T-helper 2 cell treated with Interferon-gamma antibody and Interleukin-4, amounts not matched to agents 5 μg/mL and 100 μg/mL, for 36 hours (primary cell): Measurements from ENCODE around the gene SALL3.

Experiments
- DNase-seq: peaks from one replicate; pipeline ENCODE4 v3.0.0; 2021; ENCODE audit warnings: low spot score
- H3K27ac Mint-ChIP-seq: one replicate; pipeline ENCODE4 v1.8.0; 2021; ENCODE audit warnings: mild to moderate bottlenecking, mixed read lengths
- H3K27me3 Mint-ChIP-seq: one replicate; pipeline ENCODE4 v1.8.0; 2021; ENCODE audit warnings: low read depth, mixed read lengths
- H3K36me3 Mint-ChIP-seq: one replicate; pipeline ENCODE4 v1.8.0; 2021; ENCODE audit warnings: low read depth, mixed read lengths
- H3K4me1 Mint-ChIP-seq: one replicate; pipeline ENCODE4 v1.8.0; 2021; ENCODE audit warnings: low read depth, mixed read lengths
- H3K4me3 Mint-ChIP-seq: one replicate; pipeline ENCODE4 v1.8.0; 2022; ENCODE audit warnings: mild to moderate bottlenecking, moderate library complexity, mixed read lengths
- H3K9me3 Mint-ChIP-seq: one replicate; pipeline ENCODE4 v1.8.0; 2021; ENCODE audit warnings: mixed read lengths

SALL3 gene

GRCh38 chr18:78995740-78996395 is 16.2 kb downstream of the SALL3 start:
- Mint-ChIP-seq H3K9me3 (no peaks in the 10 kb centered on the region), H3K27me3 (peaks cover 5% of the 10 kb centered on the region), H3K27ac (no peak overlapping the region), H3K36me3 (no peaks in the 10 kb centered on the region), H3K4me3 (no peak overlapping the region), H3K4me1 (no peaks in the 10 kb centered on the region)
- DNase-seq = no peak

DNA sequence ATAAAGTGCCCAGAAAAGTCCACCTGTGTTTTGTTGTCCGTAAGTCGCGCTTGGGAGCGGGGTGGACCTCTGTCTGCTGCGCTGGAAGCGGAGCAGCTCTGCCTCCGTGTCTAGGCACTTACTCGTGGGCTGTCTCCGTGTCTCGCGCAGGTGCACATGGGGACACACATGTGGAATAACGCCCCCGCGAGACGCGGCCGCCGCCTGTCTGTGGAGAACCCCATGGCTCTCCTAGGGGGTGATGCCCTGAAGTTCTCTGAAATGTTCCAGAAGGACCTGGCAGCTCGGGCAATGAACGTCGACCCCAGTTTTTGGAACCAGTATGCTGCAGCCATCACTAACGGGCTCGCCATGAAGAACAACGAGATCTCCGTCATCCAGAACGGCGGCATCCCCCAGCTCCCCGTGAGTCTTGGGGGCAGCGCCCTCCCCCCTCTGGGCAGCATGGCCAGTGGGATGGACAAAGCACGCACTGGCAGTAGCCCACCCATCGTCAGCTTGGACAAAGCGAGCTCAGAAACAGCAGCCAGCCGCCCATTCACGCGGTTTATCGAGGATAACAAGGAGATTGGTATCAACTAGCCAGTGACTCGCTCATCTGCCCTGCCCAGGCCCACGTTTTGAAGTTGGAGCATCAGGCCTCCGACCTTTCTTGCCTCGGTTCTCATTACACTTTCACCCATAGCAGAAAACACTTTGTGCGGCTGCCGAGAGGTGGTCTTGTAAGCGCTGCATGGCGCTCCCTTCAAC is 17.3 kb downstream of the SALL3 start:
- no peaks in the 10 kb centered on the region for H3K4me1 Mint-ChIP-seq
- no peak for DNase-seq
- peaks cover 5% of the 10 kb centered on the region for H3K27me3 Mint-ChIP-seq
- no peaks in the 10 kb centered on the region for H3K9me3 Mint-ChIP-seq
- H3K4me3 Mint-ChIP-seq = no peak overlapping the region
- H3K27ac Mint-ChIP-seq = no peak overlapping the region
- H3K36me3 Mint-ChIP-seq = no peaks in the 10 kb centered on the region

DNA sequence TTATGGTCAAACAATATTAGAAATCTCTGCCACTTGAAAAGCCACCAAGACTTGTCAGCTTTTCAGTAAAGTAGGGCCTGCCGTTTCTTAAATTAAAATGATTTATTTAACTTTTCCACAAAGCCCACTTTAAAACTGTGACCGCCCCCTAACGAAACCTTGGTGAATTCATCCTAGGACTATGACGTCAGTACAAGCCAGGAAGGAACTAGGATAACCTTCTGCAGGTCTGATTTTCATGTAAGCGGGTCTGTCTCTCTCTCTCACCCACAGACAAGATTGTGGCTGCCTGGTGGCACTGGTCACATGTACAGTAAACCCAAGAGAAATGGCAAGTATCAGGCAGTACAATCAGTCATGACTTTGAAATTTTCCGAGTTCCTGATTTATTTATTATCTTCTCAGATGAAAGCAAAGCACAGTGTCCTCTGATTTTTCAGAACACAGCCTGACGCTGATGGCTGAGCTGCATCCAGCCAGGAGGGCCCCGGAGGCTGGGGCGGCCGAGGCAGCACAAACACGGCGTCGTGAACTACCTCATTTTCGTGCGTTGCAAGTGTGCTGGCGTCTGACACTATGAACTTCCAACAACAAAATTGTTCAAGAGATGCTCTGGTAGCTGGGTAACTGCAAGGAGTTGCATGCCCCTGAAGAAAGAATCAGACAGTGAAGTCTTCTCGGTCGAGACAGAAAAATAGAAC is 18.9 kb downstream of the SALL3 start:
- H3K4me1 Mint-ChIP-seq = no peaks in the 10 kb centered on the region
- no peak overlapping the region for H3K27ac Mint-ChIP-seq
- H3K9me3 Mint-ChIP-seq = no peaks in the 10 kb centered on the region
- no peak for DNase-seq
- no peak overlapping the region for H3K4me3 Mint-ChIP-seq
- H3K27me3 Mint-ChIP-seq = peaks cover 11% of the 10 kb centered on the region
- H3K36me3 Mint-ChIP-seq = no peaks in the 10 kb centered on the region

- Mint-ChIP-seq H3K27ac (no peak overlapping the region), H3K4me1 (no peaks in the 10 kb centered on the region), H3K9me3 (no peaks in the 10 kb centered on the region), H3K27me3 (peaks cover 11% of the 10 kb centered on the region), H3K4me3 (no peak overlapping the region), H3K36me3 (no peaks in the 10 kb centered on the region)
- no peak for DNase-seq
Measured at GRCh38 chr18:78999939-79000338, 20.3 kb downstream of the SALL3 start.

DNA sequence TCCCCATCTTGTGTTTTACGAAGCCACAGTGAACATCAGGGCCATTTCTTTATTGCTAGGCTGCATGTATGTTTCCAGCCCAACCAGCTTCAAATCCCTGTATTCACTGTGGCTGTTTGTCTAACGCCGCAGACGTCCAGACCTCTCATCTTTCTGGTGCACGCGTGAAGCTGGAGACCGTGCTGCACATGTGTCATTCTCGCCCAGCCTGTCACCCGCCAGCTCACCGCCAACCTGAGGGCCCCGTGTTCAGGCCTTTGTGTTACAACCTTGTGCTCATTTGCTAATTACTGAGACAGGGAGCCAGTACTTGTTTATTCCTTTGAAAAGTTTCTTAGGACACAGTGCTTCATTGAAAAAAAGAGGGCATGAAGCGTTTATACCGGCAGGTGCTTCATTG is 21.4 kb downstream of the SALL3 start:
- H3K4me3 Mint-ChIP-seq = no peak overlapping the region
- H3K27me3 Mint-ChIP-seq = peaks cover 11% of the 10 kb centered on the region
- H3K27ac Mint-ChIP-seq = no peak overlapping the region
- no peak for DNase-seq
- no peaks in the 10 kb centered on the region for H3K4me1 Mint-ChIP-seq
- H3K36me3 Mint-ChIP-seq = no peaks in the 10 kb centered on the region
- no peaks in the 10 kb centered on the region for H3K9me3 Mint-ChIP-seq

GRCh38 chr18:79005653-79006052 is 26.0 kb downstream of the SALL3 start:
- DNase-seq = no peak
- no peak overlapping the region for H3K4me3 Mint-ChIP-seq
- no peak overlapping the region for H3K27ac Mint-ChIP-seq
- peaks cover 6% of the 10 kb centered on the region for H3K27me3 Mint-ChIP-seq
- no peaks in the 10 kb centered on the region for H3K36me3 Mint-ChIP-seq
- H3K4me1 Mint-ChIP-seq = no peaks in the 10 kb centered on the region
- H3K9me3 Mint-ChIP-seq = no peaks in the 10 kb centered on the region

- H3K4me1 Mint-ChIP-seq = no peaks in the 10 kb centered on the region
- no peak overlapping the region for H3K27ac Mint-ChIP-seq
- no peaks in the 10 kb centered on the region for H3K36me3 Mint-ChIP-seq
- H3K4me3 Mint-ChIP-seq = no peak overlapping the region
- no peaks in the 10 kb centered on the region for H3K9me3 Mint-ChIP-seq
- no peak for DNase-seq
- H3K27me3 Mint-ChIP-seq = peaks cover 7% of the 10 kb centered on the region
Measured at GRCh38 chr18:79006106-79006795, 26.6 kb downstream of the SALL3 start.

DNA sequence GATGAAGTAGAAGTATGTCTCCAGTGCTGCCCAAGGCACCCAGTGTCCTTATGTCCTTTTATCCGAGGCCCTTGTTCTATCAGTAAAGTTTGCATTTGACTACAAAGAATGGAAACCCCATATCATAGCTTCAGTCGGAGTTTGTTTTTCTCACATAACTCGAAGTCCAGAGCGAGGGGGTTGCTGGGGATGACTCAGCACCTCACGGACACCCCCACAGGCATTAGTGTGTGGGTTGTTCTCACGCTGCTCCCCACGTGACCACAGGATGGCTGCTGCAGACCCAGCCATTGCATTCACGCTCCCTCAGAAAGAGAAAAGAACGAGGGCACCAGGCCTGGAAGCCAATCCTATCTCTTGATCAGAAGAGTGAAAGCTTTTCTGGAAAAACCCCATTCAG is 27.8 kb downstream of the SALL3 start:
- Mint-ChIP-seq H3K4me3 (no peak overlapping the region), H3K36me3 (no peaks in the 10 kb centered on the region), H3K27ac (no peak overlapping the region), H3K4me1 (no peaks in the 10 kb centered on the region), H3K27me3 (peaks cover 5% of the 10 kb centered on the region), H3K9me3 (no peaks in the 10 kb centered on the region)
- no peak for DNase-seq

GRCh38 chr18:79008356-79008940 is 28.8 kb downstream of the SALL3 start:
- Mint-ChIP-seq H3K9me3 (no peaks in the 10 kb centered on the region), H3K36me3 (no peaks in the 10 kb centered on the region), H3K4me3 (no peak overlapping the region), H3K27ac (no peak overlapping the region), H3K4me1 (no peaks in the 10 kb centered on the region), H3K27me3 (peaks cover 5% of the 10 kb centered on the region)
- no peak for DNase-seq

GRCh38 chr18:79010802-79011201 is 31.2 kb downstream of the SALL3 start:
- no peak overlapping the region for H3K27ac Mint-ChIP-seq
- H3K4me3 Mint-ChIP-seq = no peak overlapping the region
- no peaks in the 10 kb centered on the region for H3K4me1 Mint-ChIP-seq
- H3K9me3 Mint-ChIP-seq = no peaks in the 10 kb centered on the region
- no peak for DNase-seq
- H3K36me3 Mint-ChIP-seq = no peaks in the 10 kb centered on the region
- peaks cover 5% of the 10 kb centered on the region for H3K27me3 Mint-ChIP-seq

GRCh38 chr18:79011300-79011870 is 31.8 kb downstream of the SALL3 start:
- Mint-ChIP-seq H3K4me3 (no peak overlapping the region), H3K27ac (no peak overlapping the region), H3K9me3 (no peaks in the 10 kb centered on the region), H3K36me3 (no peaks in the 10 kb centered on the region), H3K4me1 (no peaks in the 10 kb centered on the region), H3K27me3 (peaks cover 5% of the 10 kb centered on the region)
- no peak for DNase-seq

- no peaks in the 10 kb centered on the region for H3K4me1 Mint-ChIP-seq
- H3K27me3 Mint-ChIP-seq = peaks cover 5% of the 10 kb centered on the region
- H3K4me3 Mint-ChIP-seq = no peak overlapping the region
- DNase-seq = no peak
- no peaks in the 10 kb centered on the region for H3K36me3 Mint-ChIP-seq
- no peak overlapping the region for H3K27ac Mint-ChIP-seq
- no peaks in the 10 kb centered on the region for H3K9me3 Mint-ChIP-seq
Measured at GRCh38 chr18:79013869-79014268, 34.3 kb downstream of the SALL3 start.

GRCh38 chr18:79018911-79019310 is 39.3 kb downstream of the SALL3 start:
- no peak overlapping the region for H3K27ac Mint-ChIP-seq
- H3K9me3 Mint-ChIP-seq = no peaks in the 10 kb centered on the region
- no peaks in the 10 kb centered on the region for H3K36me3 Mint-ChIP-seq
- H3K27me3 Mint-ChIP-seq = no peaks in the 10 kb centered on the region
- H3K4me3 Mint-ChIP-seq = no peak overlapping the region
- no peaks in the 10 kb centered on the region for H3K4me1 Mint-ChIP-seq
- no peak for DNase-seq
